M059J (cell line): Measurements from ENCODE around the gene MEX3B. TPM values are rescaled to one million over a fixed set of nuclear protein-coding genes. Genes with fewer than 3 reads are reported as not detected.
"Not testable (repeated sequence)": the region's sequence is repeated elsewhere in the genome, so short reads cannot be mapped to it uniquely, and the experiment has no call there.

Experiments
- DNase-seq: peaks from one replicate; pipeline ENCODE4 v3.0.0-alpha.2; 2012; ENCODE audit warnings: low read depth
- total RNA-seq: library from RNA; depleted of rRNA; stranded (reverse); fragments of >200 nt; shearing (Covaris generic); gene quantifications from 2 replicates; pipeline ENCODE4 v1.2.3, GENCODE V29; 2014; rRNA removed

MEX3B gene
- total RNA-seq, 1 experiment from 2014 or later = 4.1 TPM

DNA sequence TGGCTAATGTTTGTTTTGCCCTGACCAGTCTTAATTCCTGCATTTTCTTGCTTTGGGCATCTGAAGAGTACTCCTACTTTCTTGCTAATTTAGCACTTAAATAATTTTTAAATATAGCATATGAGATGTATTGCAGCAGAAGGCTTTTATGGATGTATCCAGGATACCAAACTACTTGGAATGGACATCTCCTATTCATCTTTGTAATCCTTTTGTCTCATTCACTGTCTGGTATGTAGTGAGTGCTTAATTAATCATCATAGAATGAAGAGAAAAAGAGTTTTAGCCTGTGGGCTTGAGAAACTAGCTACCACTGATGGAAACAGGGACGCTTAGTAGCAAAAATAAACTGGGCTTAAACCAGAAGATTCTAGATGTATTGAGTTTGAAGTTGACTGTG lies 40.6 kb downstream of the MEX3B start:
- no peak for DNase-seq

DNA sequence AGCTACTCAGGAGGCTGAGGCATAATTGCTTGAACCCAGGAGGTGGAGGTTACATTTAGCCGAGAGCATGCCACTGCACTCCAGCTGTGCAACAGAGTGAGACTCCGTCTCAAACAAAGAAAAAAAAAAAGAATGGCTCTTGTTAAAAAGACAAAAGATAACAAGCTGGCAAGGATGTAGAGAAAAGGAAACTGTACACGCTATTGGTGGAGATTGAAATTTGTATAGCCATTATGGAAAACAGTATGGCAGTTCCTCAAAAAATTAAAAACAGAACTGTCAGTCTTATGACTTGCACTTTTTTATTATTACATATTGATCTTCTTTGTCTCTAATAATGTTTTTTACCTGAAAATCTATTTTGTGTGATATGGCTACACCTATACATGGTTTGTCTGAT lies 41.9 kb downstream of the MEX3B start:
- DNase-seq = no peak

DNA sequence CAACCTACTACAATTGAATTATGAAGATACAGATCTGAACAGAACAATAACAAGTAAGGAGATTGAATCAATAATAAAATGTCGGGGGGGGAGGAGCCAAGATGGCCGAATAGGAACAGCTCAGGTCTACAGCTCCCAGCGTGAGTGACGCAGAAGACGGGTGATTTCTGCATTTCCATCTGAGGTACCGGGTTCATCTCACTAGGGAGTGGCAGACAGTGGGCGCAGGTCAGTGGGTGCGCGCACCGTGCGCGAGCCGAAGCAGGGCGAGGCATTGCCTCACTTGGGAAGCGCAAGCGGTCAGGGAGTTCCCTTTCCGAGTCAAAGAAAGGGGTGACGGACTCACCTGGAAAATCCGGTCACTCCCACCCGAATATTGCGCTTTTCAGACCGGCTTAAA lies 50.7 kb downstream of the MEX3B start:
- not testable (repeated sequence) for DNase-seq

DNA sequence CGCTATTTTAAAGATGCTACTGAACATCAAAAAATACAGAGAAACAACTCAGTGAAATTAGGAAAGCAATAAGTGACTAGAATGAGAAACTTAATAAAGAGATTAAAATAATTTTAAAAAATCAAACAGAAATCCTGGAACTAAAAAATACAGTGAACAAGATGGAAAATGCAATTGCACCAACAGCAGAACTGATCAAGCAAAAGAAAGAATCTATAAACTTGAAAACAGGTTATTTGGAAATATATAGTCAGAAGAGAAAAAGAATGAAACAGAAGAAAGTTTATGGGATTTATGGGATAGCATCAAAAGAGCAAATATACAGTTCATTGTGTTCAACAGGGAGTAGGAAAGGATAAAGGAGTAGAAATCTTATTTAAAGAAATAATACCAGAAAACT lies 53.3 kb downstream of the MEX3B start:
- DNase-seq = no peak

Other genes starting within 250 kb of the MEX3B start
- 20.3 and 21.1 TPM in 2 replicates for gene EFL1, start 216.7 kb upstream of the MEX3B start, total RNA-seq
- 0.42 TPM in 1 of 2 replicates, not detected in the other for gene SAXO2, start 216.8 kb upstream of the MEX3B start, total RNA-seq